HepG2 (cell line): ENCODE data around the gene INF2. TPM values are rescaled to one million over a fixed set of nuclear protein-coding genes. Genes with fewer than 3 reads are reported as not detected.

Experiments
- ARID5B ChIP-seq: IDR thresholded peaks from 2 replicates; pipeline ENCODE4 v1.4.0; 2020; ENCODE audit warnings: mild to moderate bottlenecking, missing genetic modification reagents
- ERF ChIP-seq: IDR thresholded peaks from 2 replicates; pipeline ENCODE4 v1.6.1; 2018; ENCODE audit warnings: missing biosample characterization, missing genetic modification reagents
- FOXM1 ChIP-seq: sonication (generic); formaldehyde crosslinking; IDR thresholded peaks from 2 replicates; pipeline ENCODE4 v1.5.0; 2020; ENCODE audit warnings: missing genetic modification reagents
- FOXP4 ChIP-seq: sonication (generic); formaldehyde crosslinking; IDR thresholded peaks from 2 replicates; pipeline ENCODE4 v1.4.0; 2020; ENCODE audit warnings: missing genetic modification reagents
- HIC2 ChIP-seq: sonication (generic); formaldehyde crosslinking; IDR thresholded peaks from 2 replicates; pipeline ENCODE4 v1.9.0; 2022; ENCODE audit warnings: low read depth, missing genetic modification reagents
- MEF2D ChIP-seq: sonication (generic); formaldehyde crosslinking; IDR thresholded peaks from 2 replicates; pipeline ENCODE4 v1.5.1; 2020; ENCODE audit warnings: mild to moderate bottlenecking, missing genetic modification reagents
- NCOA2 ChIP-seq: sonication (generic); formaldehyde crosslinking; IDR thresholded peaks from 2 replicates; pipeline ENCODE4 v1.8.0; 2022; ENCODE audit warnings: inconsistent platforms
- TRAFD1 ChIP-seq: sonication (generic); formaldehyde crosslinking; IDR thresholded peaks from 2 replicates; pipeline ENCODE4 v1.5.1; 2020; ENCODE audit warnings: missing genetic modification reagents, mild to moderate bottlenecking, borderline replicate concordance
- ZNF18 ChIP-seq: sonication (generic); formaldehyde crosslinking; IDR thresholded peaks from 2 replicates; pipeline ENCODE4 v1.8.0; 2022; ENCODE audit warnings: mild to moderate bottlenecking, missing genetic modification reagents; ENCODE audit not compliant: insufficient replicate concordance
- ZNF350 ChIP-seq: sonication (generic); formaldehyde crosslinking; IDR thresholded peaks from 2 replicates; pipeline ENCODE4 v1.4.0; 2020; ENCODE audit warnings: mild to moderate bottlenecking, low read depth, missing genetic modification reagents, borderline replicate concordance
- ZNF619 ChIP-seq: sonication (generic); formaldehyde crosslinking; IDR thresholded peaks from 2 replicates; pipeline ENCODE4 v1.4.0; 2020; ENCODE audit warnings: mild to moderate bottlenecking, missing genetic modification reagents
- ZNF691 ChIP-seq: sonication (generic); formaldehyde crosslinking; IDR thresholded peaks from 2 replicates; pipeline ENCODE4 v1.4.0; 2020; ENCODE audit warnings: missing genetic modification reagents, low read depth, mild to moderate bottlenecking, borderline replicate concordance
- ZNF879 ChIP-seq: sonication (generic); formaldehyde crosslinking; IDR thresholded peaks from 2 replicates; pipeline ENCODE4 v1.8.1; 2023; ENCODE audit warnings: missing genetic modification reagents
- ZZZ3 ChIP-seq: sonication (generic); formaldehyde crosslinking; IDR thresholded peaks from 2 replicates; pipeline ENCODE4 v1.4.0; 2020; ENCODE audit warnings: missing genetic modification reagents, mild to moderate bottlenecking, borderline replicate concordance
- polyA plus RNA-seq, 8 experiments: library from polyadenylated mRNA; depleted of rRNA in 3 of 8; stranded (reverse) in 7 of 8; unstranded in 1 of 8; fragments of >200 nt; fragmentation: Illumina TruSeq in 4 of 8; extraction: Trizol in 4 of 8; gene quantifications; 2 replicates each; pipeline versions ENCODE4 v1.2.1 to v1.2.3, GENCODE V29; 2011 to 2016; ENCODE audit warnings: low read depth in 4 of 8, missing spikeins in 1 of 8, mixed read lengths in 1 of 8; ENCODE audit not compliant: insufficient read depth in 1 of 8
- total RNA-seq, 5 experiments: library from RNA; depleted of rRNA; stranded (reverse); fragments of >200 nt; fragmentation: Illumina TruSeq; extraction: Trizol; gene quantifications; 2 replicates each; pipeline ENCODE4 v1.2.3, GENCODE V29; 2016; ENCODE audit warnings: low read depth in 1 of 5

Gene INF2
- total and polyA plus RNA-seq, 2 of the 13 experiments (the other 11 are each of a cell fraction or from before 2014, with no cell fraction given): 16.4 to 26.4 TPM

GRCh38 chr14:104687601-104688504, 1.6 kb upstream of the INF2 start (continued):
- peak; percentile 55; the same call in 1 of the 2 replicates for TF ChIP-seq ARID5B (CRISPR knock-in tag)
- no peak for TF ChIP-seq FOXM1 (CRISPR knock-in tag)
- TF ChIP-seq ZNF879 (CRISPR knock-in tag): peak; percentile 74; the same call in 1 of the 2 replicates
- peak; percentile 88 for TF ChIP-seq ZNF18
- TF ChIP-seq ZNF619: peak; percentile 73; the same call in 1 of the 2 replicates
- peak; percentile 50; the same call in 1 of the 2 replicates for TF ChIP-seq MEF2D (CRISPR knock-in tag)
- TF ChIP-seq ZNF350: peak; percentile 61; the same call in 1 of the 2 replicates
- peak; percentile 62; the same call in 1 of the 2 replicates for TF ChIP-seq FOXP4 (CRISPR knock-in tag)
- TF ChIP-seq TRAFD1 (CRISPR knock-in tag): 0 out of 2 replicates have a peak, but pooled peaks have one; percentile 13
- no peak for TF ChIP-seq ZZZ3
- peak; percentile 99 for TF ChIP-seq HIC2 (CRISPR knock-in tag)
- TF ChIP-seq ZNF691: 0 out of 2 replicates have a peak, but pooled peaks have one; percentile 26
- TF ChIP-seq ERF: no peak; the same call in 1 of the 2 replicates
- TF ChIP-seq NCOA2 (CRISPR knock-in tag): 0 out of 2 replicates have a peak, but pooled peaks have one; percentile 41
